WTC11 (cell line): ENCODE data around the gene YWHAQ.

Source experiments
- CREB1 ChIP-seq: sonication (generic); formaldehyde crosslinking; IDR thresholded peaks from 2 replicates; pipeline ENCODE4 v1.8.0; 2023; ENCODE audit warnings: mild to moderate bottlenecking, missing genetic modification reagents
- CTCF ChIP-seq: fragments of 200-600 bp; IDR thresholded peaks from 2 replicates; pipeline ENCODE4 v1.8.0; 2022; ENCODE audit warnings: antibody characterized with exemption
- ELF4 ChIP-seq: sonication (generic); formaldehyde crosslinking; IDR thresholded peaks from 2 replicates; pipeline ENCODE4 v1.8.1; 2022; ENCODE audit warnings: low read depth, mild to moderate bottlenecking, moderate library complexity, missing genetic modification reagents
- ESRRA ChIP-seq: sonication (generic); formaldehyde crosslinking; IDR thresholded peaks from 2 replicates; pipeline ENCODE4 v1.8.1; 2022; ENCODE audit warnings: mild to moderate bottlenecking, missing genetic modification reagents, borderline replicate concordance
- ETV6 ChIP-seq: sonication (generic); formaldehyde crosslinking; IDR thresholded peaks from 2 replicates; pipeline ENCODE4 v1.8.1; 2022; ENCODE audit warnings: mild to moderate bottlenecking, missing genetic modification reagents
- FOXJ3 ChIP-seq: sonication (generic); formaldehyde crosslinking; IDR thresholded peaks from 2 replicates; pipeline ENCODE4 v1.9.0; 2021; ENCODE audit warnings: missing genetic modification reagents, mild to moderate bottlenecking, borderline replicate concordance
- FOXP1 ChIP-seq: sonication (generic); formaldehyde crosslinking; IDR thresholded peaks from 2 replicates; pipeline ENCODE4 v1.8.0; 2022; ENCODE audit warnings: missing genetic modification reagents, mild to moderate bottlenecking, moderate library complexity, borderline replicate concordance
- HMGXB4 ChIP-seq: sonication (generic); formaldehyde crosslinking; IDR thresholded peaks from 2 replicates; pipeline ENCODE4 v1.8.1; 2023; ENCODE audit warnings: mild to moderate bottlenecking, moderate library complexity, missing genetic modification reagents
- MYBL2 ChIP-seq: sonication (generic); formaldehyde crosslinking; IDR thresholded peaks from 2 replicates; pipeline ENCODE4 v1.8.1; 2023; ENCODE audit warnings: mild to moderate bottlenecking, moderate library complexity, missing genetic modification reagents
- NFYB ChIP-seq: sonication (generic); formaldehyde crosslinking; conservative IDR thresholded peaks from 2 replicates; pipeline ENCODE4 v1.8.0; 2022; ENCODE audit warnings: low read depth, missing genetic modification reagents
- TCF7 ChIP-seq: sonication (generic); formaldehyde crosslinking; IDR thresholded peaks from 2 replicates; pipeline ENCODE4 v1.8.0; 2022; ENCODE audit warnings: mild to moderate bottlenecking, low read depth, missing genetic modification reagents, moderate library complexity
- USF1 ChIP-seq: sonication (generic); formaldehyde crosslinking; IDR thresholded peaks from 2 replicates; pipeline ENCODE4 v1.8.0; 2022; ENCODE audit warnings: mild to moderate bottlenecking, missing genetic modification reagents
- TF ChIP-seq, protein P1 (sequence below): sonication (generic); formaldehyde crosslinking; IDR thresholded peaks from 2 replicates; pipeline ENCODE4 v1.8.1; 2022; ENCODE audit warnings: low read depth, missing genetic modification reagents, borderline replicate concordance

GRCh38 chr2:9652898-9653479, 22.2 kb upstream of the YWHAQ start:
- TF ChIP-seq ELF4 (CRISPR knock-in tag) (no peak), CTCF (no peak), TCF7 (no peak), CREB1 (CRISPR knock-in tag) (no peak), HMGXB4 (CRISPR knock-in tag) (no peak), FOXJ3 (CRISPR knock-in tag) (no peak), USF1 (no peak), MYBL2 (CRISPR knock-in tag) (no peak), ESRRA (CRISPR knock-in tag) (no peak), ETV6 (CRISPR knock-in tag) (no peak), FOXP1 (no peak), NFYB (CRISPR knock-in tag) (no peak)
- TF ChIP-seq, protein P1, sequence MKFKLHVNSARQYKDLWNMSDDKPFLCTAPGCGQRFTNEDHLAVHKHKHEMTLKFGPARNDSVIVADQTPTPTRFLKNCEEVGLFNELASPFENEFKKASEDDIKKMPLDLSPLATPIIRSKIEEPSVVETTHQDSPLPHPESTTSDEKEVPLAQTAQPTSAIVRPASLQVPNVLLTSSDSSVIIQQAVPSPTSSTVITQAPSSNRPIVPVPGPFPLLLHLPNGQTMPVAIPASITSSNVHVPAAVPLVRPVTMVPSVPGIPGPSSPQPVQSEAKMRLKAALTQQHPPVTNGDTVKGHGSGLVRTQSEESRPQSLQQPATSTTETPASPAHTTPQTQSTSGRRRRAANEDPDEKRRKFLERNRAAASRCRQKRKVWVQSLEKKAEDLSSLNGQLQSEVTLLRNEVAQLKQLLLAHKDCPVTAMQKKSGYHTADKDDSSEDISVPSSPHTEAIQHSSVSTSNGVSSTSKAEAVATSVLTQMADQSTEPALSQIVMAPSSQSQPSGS (CRISPR knock-in tag): no peak
